ENCODE results near the gene ADAMTSL2.

DNA sequence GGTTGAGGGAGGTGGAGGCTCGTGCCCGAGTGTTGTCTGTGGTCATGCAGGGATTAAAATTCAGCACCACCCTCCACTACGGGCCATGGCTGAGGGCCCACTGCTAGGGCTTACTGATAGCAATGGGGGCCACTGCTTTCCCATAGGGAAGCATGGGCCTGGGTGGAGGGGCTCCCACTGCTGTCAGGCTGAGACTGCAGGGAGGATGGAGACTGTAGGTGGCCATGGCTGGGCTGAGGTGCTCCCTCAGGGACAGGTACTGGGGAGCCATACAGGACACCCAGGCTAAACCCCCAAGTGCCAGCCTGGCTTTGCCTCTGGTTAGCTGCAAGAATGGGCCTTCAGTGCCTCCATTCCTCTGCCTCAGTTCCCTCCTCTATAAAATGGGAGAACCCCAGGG, 48.6 kb downstream of the ADAMTSL2 start:
- TF ChIP-seq ZNF232 (CRISPR knock-in tag; IDR thresholded peaks at IDR 0.05) (no peak), CREB1 (CRISPR knock-in tag; IDR thresholded peaks at IDR 0.05) (no peak), RELA (CRISPR knock-in tag; IDR thresholded peaks at IDR 0.05; ENCODE audit: borderline replicate concordance) (no peak), FOXJ3 (CRISPR knock-in tag; IDR thresholded peaks at IDR 0.05; ENCODE audit: borderline replicate concordance) (no peak)
- TF ChIP-seq, protein P1, sequence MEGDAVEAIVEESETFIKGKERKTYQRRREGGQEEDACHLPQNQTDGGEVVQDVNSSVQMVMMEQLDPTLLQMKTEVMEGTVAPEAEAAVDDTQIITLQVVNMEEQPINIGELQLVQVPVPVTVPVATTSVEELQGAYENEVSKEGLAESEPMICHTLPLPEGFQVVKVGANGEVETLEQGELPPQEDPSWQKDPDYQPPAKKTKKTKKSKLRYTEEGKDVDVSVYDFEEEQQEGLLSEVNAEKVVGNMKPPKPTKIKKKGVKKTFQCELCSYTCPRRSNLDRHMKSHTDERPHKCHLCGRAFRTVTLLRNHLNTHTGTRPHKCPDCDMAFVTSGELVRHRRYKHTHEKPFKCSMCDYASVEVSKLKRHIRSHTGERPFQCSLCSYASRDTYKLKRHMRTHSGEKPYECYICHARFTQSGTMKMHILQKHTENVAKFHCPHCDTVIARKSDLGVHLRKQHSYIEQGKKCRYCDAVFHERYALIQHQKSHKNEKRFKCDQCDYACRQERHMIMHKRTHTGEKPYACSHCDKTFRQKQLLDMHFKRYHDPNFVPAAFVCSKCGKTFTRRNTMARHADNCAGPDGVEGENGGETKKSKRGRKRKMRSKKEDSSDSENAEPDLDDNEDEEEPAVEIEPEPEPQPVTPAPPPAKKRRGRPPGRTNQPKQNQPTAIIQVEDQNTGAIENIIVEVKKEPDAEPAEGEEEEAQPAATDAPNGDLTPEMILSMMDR (IDR thresholded peaks at IDR 0.05) = no peak
- TF ChIP-seq, protein P2, sequence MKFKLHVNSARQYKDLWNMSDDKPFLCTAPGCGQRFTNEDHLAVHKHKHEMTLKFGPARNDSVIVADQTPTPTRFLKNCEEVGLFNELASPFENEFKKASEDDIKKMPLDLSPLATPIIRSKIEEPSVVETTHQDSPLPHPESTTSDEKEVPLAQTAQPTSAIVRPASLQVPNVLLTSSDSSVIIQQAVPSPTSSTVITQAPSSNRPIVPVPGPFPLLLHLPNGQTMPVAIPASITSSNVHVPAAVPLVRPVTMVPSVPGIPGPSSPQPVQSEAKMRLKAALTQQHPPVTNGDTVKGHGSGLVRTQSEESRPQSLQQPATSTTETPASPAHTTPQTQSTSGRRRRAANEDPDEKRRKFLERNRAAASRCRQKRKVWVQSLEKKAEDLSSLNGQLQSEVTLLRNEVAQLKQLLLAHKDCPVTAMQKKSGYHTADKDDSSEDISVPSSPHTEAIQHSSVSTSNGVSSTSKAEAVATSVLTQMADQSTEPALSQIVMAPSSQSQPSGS (CRISPR knock-in tag; IDR thresholded peaks at IDR 0.05; ENCODE audit: borderline replicate concordance, low read depth) = no peak
- TF ChIP-seq, protein P3, sequence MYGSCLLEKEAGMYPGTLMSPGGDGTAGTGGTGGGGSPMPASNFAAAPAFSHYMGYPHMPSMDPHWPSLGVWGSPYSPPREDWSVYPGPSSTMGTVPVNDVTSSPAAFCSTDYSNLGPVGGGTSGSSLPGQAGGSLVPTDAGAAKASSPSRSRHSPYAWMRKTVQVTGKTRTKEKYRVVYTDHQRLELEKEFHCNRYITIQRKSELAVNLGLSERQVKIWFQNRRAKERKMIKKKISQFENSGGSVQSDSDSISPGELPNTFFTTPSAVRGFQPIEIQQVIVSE (CRISPR knock-in tag; IDR thresholded peaks at IDR 0.05; ENCODE audit: borderline replicate concordance) = no peak
- TF ChIP-seq, protein P4, sequence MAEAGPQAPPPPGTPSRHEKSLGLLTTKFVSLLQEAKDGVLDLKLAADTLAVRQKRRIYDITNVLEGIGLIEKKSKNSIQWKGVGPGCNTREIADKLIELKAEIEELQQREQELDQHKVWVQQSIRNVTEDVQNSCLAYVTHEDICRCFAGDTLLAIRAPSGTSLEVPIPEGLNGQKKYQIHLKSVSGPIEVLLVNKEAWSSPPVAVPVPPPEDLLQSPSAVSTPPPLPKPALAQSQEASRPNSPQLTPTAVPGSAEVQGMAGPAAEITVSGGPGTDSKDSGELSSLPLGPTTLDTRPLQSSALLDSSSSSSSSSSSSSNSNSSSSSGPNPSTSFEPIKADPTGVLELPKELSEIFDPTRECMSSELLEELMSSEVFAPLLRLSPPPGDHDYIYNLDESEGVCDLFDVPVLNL (CRISPR knock-in tag; IDR thresholded peaks at IDR 0.05; ENCODE audit: borderline replicate concordance, low read depth) = no peak
- TF ChIP-seq, protein P5, sequence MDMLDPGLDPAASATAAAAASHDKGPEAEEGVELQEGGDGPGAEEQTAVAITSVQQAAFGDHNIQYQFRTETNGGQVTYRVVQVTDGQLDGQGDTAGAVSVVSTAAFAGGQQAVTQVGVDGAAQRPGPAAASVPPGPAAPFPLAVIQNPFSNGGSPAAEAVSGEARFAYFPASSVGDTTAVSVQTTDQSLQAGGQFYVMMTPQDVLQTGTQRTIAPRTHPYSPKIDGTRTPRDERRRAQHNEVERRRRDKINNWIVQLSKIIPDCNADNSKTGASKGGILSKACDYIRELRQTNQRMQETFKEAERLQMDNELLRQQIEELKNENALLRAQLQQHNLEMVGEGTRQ (CRISPR knock-in tag; IDR thresholded peaks at IDR 0.05) = no peak
